NCI-H2196 treated with DMSO at 0.1 percent for 48 hours (cell line): ENCODE data around the gene CD300A.

Experiments
- DNase-seq: peaks from one replicate; lab custom pipeline; 2025; ENCODE audit not compliant: unreplicated experiment; lab: John Stamatoyannopoulos, UW

The CD300A gene

GRCh38 chr17:74454197-74455024, 12.0 kb upstream of the CD300A start:
- peak; percentile 80 for DNase-seq

DNA sequence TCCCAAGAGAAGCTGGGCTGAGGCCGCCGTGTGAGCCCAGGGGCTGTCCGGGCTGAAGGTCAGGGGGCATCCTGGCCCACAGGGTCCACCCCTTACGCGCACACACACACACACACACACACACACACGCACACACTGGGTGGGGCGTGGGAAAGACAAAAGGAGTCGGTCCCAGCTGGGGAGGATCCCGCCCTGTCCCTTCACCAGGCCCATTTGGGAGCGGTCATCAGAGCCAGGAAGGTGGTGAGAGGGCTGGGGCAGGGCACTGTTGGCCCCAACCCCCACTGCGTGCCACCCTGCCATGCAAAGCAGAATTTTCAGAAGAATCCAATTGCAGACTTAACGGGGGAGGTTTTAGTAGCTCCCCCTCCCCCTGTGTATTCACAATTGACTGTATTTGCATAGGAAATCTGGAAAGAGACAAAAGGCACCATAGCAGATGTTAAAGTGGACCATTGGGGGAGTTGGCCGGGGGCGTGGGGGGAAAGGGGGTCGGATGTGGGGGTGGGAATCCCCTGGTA, 11.3 kb upstream of the CD300A start:
- no peak for DNase-seq

DNA sequence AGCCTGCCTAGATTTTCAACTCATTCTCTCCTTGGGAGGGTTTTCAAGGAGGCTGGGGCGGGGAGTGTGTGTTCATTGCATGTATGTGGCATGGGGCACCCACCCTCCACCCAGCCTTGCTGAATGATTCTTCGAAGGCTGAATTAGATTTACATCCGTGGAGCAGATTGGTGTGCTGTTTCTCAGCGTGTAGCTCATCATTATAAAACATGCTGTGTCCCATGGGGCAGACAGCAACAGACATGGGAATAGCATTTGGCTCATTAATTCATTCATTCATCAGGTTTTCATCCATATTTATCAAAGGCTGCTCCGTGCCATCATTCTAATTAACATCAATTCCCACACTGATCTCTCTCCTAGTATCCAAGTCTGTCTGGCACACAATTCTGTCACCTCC, 10.6 kb upstream of the CD300A start:
- DNase-seq = no peak

DNA sequence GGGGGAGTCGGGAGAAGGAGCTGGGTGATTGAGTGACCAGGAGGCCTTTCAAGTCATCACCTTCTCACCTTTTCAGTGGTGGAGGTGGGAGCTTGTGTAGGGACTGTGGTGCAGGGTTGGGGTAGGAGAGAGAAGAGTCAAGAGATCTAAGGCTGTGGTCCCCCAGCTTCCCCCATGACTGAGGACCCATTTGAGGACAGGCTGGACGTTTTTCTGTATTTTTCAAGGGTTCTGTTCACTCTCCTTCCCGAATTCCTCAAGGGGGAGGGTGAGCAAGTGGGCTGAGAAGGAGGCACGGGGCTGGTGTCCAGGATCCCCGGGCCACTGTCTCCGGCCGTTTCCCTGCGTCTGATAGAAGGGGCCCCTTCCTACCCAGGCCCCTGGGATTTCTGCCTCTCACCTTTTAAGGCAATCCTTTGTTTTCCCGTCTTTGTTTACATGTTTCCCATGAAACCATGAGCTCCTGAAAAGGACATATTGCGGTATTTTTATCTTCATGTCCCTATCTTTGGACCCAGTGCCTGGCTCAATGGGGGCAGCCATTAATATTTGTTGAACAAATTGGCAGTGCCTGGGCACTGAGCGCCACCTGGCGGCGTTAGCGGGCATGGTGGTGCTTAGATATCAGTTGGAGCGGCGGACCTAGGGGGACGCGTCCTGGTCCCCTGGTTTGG, 9.2 kb upstream of the CD300A start:
- DNase-seq = peak; percentile 27

GRCh38 chr17:74457820-74458166, 8.6 kb upstream of the CD300A start:
- DNase-seq = no peak

GRCh38 chr17:74458835-74459234, 7.6 kb upstream of the CD300A start:
- DNase-seq = no peak

DNA sequence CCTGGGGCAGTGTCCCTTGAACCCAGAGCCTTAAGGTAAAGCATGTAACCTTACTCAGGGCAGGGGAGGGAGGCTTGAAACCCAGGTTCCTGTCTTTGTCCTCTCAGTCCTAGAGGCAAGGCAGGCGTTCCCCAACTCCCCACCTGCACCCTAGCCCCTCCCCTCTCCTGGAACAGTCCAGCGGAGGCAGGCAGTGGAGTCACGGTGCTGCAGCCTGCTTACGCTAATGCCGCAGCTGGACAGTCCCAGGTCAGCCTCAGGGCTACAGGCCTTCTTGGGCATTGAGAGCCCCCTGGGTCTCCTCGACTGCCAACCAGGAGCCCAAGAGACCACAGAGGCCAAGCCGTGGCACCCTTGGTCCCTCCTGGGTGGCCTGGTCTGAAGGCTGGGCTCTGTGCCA, 6.8 kb upstream of the CD300A start:
- DNase-seq = no peak

- DNase-seq = no peak
These were observed 6.2 kb upstream of the CD300A start for GRCh38 chr17:74460241-74460640.

- no peak for DNase-seq
These were observed 5.4 kb upstream of the CD300A start for GRCh38 chr17:74460996-74461395.

DNA sequence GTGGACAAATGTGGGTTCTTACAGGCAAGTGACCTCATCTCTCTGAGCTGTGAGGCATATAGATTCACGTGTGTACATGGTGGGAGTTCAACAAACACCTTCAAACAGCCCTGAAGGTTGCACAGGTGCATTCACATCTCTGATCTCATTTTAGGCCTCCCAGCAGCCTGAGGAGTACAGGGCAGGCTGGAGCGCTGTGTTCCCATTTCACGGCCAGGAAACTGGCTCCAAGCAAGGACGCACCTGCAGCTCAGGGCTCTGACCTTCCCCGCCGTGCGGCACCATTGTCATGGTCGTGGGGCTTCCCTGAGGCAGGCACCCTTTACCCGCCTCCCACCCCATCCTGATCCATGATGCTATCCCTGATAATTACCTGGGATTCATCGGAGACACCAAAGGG, 4.8 kb upstream of the CD300A start:
- DNase-seq = no peak

DNA sequence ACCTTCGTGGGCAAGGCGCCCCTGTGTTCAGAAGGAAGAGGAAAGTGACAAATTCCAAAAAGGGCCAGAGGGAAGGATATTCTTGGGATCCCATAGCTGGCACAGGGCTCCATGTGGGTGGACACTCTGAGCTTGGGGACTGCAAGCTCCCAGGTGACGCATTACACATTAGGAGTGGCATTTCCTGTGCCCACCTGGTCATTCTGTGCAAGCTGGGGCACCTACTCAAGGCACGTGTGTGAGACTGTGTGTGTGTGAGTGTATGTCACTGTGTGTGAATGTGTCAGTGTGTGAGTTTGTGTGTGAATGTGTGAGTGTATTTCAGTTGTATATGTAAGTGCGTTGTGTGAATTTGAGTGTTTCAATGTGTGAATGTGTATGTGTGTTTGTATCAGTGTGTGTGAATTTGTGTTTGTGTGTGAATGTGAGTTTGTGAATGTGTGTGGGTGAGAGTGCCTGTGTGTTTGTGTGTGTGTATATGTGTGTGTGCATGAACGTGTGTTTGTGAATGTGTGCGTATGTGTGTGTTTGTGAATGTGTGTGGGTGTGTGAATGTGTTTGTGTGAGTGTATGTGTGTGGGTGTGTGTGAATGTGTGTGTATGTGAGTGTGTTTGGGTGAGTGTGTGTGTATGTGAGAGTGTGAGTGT, 1.6 kb upstream of the CD300A start:
- no peak for DNase-seq

GRCh38 chr17:74465378-74466110, 890 bp upstream of the CD300A start:
- DNase-seq = no peak

GRCh38 chr17:74466828-74467184, 372 bp downstream of the CD300A start:
- no peak for DNase-seq

- no peak for DNase-seq
These were observed 952 bp downstream of the CD300A start for GRCh38 chr17:74467221-74467951.

GRCh38 chr17:74471341-74471740, 4.9 kb downstream of the CD300A start:
- no peak for DNase-seq

DNA sequence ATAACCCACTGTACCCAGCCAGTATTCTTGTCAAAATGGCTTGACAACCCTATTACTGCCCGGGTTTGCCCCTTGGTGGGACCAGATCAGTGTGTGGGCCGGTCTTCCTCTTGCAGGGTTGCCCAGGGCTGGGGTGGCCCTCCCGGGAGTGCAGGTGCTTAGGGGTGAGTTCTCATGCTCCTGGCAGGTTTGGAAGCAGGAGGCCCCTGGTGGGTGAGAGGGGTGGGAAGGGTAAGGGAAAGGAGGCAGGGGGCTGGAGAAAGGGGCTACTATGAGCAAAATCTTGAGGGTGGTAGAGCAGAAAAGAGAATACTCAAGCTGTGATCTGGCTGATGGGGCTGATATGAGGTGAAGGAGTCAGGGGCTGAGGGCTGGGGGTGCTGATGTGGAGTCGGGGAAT, 6.5 kb downstream of the CD300A start:
- DNase-seq = no peak

DNA sequence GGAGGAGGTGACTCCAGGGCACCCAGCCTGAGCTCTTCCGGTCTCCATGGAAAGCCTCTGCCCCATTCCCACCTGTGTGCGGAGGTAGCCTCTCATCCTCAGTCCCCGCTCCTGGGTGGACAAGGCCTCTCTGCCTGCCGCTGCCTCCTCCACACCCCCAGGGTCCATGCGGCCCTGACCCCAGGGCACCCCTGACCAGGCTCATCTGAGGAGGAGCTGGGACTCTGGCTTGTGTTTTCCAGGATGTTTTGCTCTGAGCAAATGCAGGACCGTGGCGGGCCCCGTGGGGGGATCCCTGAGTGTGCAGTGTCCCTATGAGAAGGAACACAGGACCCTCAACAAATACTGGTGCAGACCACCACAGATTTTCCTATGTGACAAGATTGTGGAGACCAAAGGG, 6.9 kb downstream of the CD300A start:
- DNase-seq = no peak

- no peak for DNase-seq
These were observed 7.8 kb downstream of the CD300A start for GRCh38 chr17:74474043-74474792.

DNA sequence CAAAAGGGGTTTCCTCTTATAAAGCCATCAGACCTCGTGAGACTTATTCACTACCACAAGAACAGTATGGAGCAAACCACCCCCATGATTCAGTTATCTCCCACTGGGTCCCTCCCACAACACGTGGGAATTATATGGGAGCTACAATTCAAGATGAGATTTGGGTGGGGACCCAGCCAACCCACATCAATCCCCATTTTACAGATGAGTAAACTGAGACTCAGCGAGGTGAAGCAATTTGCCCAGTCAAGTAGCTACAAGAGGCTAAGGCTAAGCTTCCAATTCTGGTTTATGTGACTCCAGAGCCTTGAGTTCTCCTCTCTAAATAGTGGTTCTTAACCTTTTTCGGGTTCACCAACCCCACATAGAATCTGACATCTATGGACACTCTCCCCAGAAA, 8.8 kb downstream of the CD300A start:
- no peak for DNase-seq

- no peak for DNase-seq
These were observed 11.0 kb downstream of the CD300A start for GRCh38 chr17:74477411-74477810.
